ENCODE measurements around the gene POLN. TPM values are rescaled to one million over a fixed set of nuclear protein-coding genes. Genes with fewer than 3 reads are reported as not detected.

The POLN gene
- total RNA-seq, 1 experiment from 2014 or later = 0.26 TPM

- no peak for TF ChIP-seq EZH2phosphoT487 (IDR thresholded peaks at IDR 0.05; ENCODE audit: borderline replicate concordance, low read length)
- no peak for TF ChIP-seq EZH2 (IDR thresholded peaks at IDR 0.05; ENCODE audit: low read length, unreplicated experiment)
- TF ChIP-seq, protein P1, sequence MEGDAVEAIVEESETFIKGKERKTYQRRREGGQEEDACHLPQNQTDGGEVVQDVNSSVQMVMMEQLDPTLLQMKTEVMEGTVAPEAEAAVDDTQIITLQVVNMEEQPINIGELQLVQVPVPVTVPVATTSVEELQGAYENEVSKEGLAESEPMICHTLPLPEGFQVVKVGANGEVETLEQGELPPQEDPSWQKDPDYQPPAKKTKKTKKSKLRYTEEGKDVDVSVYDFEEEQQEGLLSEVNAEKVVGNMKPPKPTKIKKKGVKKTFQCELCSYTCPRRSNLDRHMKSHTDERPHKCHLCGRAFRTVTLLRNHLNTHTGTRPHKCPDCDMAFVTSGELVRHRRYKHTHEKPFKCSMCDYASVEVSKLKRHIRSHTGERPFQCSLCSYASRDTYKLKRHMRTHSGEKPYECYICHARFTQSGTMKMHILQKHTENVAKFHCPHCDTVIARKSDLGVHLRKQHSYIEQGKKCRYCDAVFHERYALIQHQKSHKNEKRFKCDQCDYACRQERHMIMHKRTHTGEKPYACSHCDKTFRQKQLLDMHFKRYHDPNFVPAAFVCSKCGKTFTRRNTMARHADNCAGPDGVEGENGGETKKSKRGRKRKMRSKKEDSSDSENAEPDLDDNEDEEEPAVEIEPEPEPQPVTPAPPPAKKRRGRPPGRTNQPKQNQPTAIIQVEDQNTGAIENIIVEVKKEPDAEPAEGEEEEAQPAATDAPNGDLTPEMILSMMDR (conservative IDR thresholded peaks at IDR 0.05; ENCODE audit: low read depth, low read length) = no peak
- no TSS peak for BruUV-seq (replicated peaks)
- H3K9me2 ChIP-seq (replicated peaks; ENCODE audit: low read length) = no peaks in the 10 kb centered on the region
- H4K20me1 ChIP-seq (ENCODE audit: low read length) = no peaks in the 10 kb centered on the region
- ChIA-PET CTCF (no interaction called here), POLR2A (ENCODE audit: unreplicated experiment) (no interaction called here)
- no peak overlapping the region for H2AFZ ChIP-seq (ENCODE audit: low read length)
- no peaks in the 10 kb centered on the region for H3F3A ChIP-seq (ENCODE audit: low read length, unreplicated experiment)
- H3K4me1 ChIP-seq (ENCODE audit: insufficient read depth, low read length) = peaks cover under 1% of the 10 kb centered on the region; the same call in 1 of the 2 replicates
- no peak overlapping the region for H3K27ac ChIP-seq (ENCODE audit: low read length)
- H3K9me3 ChIP-seq (ENCODE audit: low read length) = no peaks in the 10 kb centered on the region
- H3K4me2 ChIP-seq (ENCODE audit: low read length) = no peak overlapping the region
- intact Hi-C loops (cut with micrococcal nuclease) = no loop called here
- no peak overlapping the region for H3K9ac ChIP-seq (ENCODE audit: low read length)
- H3K4me3 ChIP-seq (ENCODE audit: low read length) = no peak overlapping the region
- H3K79me2 ChIP-seq (ENCODE audit: low read length) = no peaks in the 10 kb centered on the region
- no peaks in the 10 kb centered on the region for H3K36me3 ChIP-seq (ENCODE audit: low read depth, low read length)
- ATAC-seq (no peak), DNase-seq (no peak)
- no peaks in the 10 kb centered on the region for H3K27me3 ChIP-seq (ENCODE audit: low read length)
Observed at GRCh38 chr4:2090642-2091041, 151.3 kb downstream of the POLN start.

- DNase-seq (no peak), ATAC-seq (no peak)
- H4K20me1 ChIP-seq (ENCODE audit: low read length) = no peaks in the 10 kb centered on the region
- TF ChIP-seq, protein P1 (conservative IDR thresholded peaks at IDR 0.05; ENCODE audit: low read depth, low read length) = no peak
- TF ChIP-seq EZH2 (IDR thresholded peaks at IDR 0.05; ENCODE audit: low read length, unreplicated experiment) = no peak
- no peak for TF ChIP-seq EZH2phosphoT487 (IDR thresholded peaks at IDR 0.05; ENCODE audit: borderline replicate concordance, low read length)
- no peaks in the 10 kb centered on the region for H3K27me3 ChIP-seq (ENCODE audit: low read length)
- H3K9me2 ChIP-seq (replicated peaks; ENCODE audit: low read length) = no peaks in the 10 kb centered on the region
- ChIA-PET POLR2A (ENCODE audit: unreplicated experiment) (no interaction called here), CTCF (no interaction called here)
- H3K27ac ChIP-seq (ENCODE audit: low read length) = no peak overlapping the region
- no TSS peak for BruUV-seq (replicated peaks)
- no peaks in the 10 kb centered on the region for H3F3A ChIP-seq (ENCODE audit: low read length, unreplicated experiment)
- H3K4me2 ChIP-seq (ENCODE audit: low read length) = no peak overlapping the region
- H3K9ac ChIP-seq (ENCODE audit: low read length) = no peak overlapping the region
- H3K79me2 ChIP-seq (ENCODE audit: low read length) = no peaks in the 10 kb centered on the region
- H3K36me3 ChIP-seq (ENCODE audit: low read depth, low read length) = no peaks in the 10 kb centered on the region
- no peaks in the 10 kb centered on the region for H3K9me3 ChIP-seq (ENCODE audit: low read length)
- no peak overlapping the region for H3K4me3 ChIP-seq (ENCODE audit: low read length)
- no peak overlapping the region for H2AFZ ChIP-seq (ENCODE audit: low read length)
- intact Hi-C loops (cut with micrococcal nuclease) = no loop called here
- H3K4me1 ChIP-seq (ENCODE audit: insufficient read depth, low read length) = peaks cover 4% of the 10 kb centered on the region
Observed at GRCh38 chr4:2089222-2089621, 152.7 kb downstream of the POLN start.

- no peaks in the 10 kb centered on the region for H4K20me1 ChIP-seq (ENCODE audit: low read length)
- no peaks in the 10 kb centered on the region for H3K79me2 ChIP-seq (ENCODE audit: low read length)
- CTCF ChIA-PET = no interaction called here
- no peak overlapping the region for H3K27ac ChIP-seq (ENCODE audit: low read length)
- H3K27me3 ChIP-seq (ENCODE audit: low read length) = no peaks in the 10 kb centered on the region
- peak; percentile 3 for DNase-seq
- no TSS peak for BruUV-seq (replicated peaks)
- H3K9ac ChIP-seq (ENCODE audit: low read length) = no peak overlapping the region
- no peaks in the 10 kb centered on the region for H3F3A ChIP-seq (ENCODE audit: low read length, unreplicated experiment)
- no peaks in the 10 kb centered on the region for H3K36me3 ChIP-seq (ENCODE audit: low read depth, low read length)
- no peak overlapping the region for H3K4me2 ChIP-seq (ENCODE audit: low read length)
- POLR2A ChIA-PET (ENCODE audit: unreplicated experiment) = no interaction called here
- no peaks in the 10 kb centered on the region for H3K9me2 ChIP-seq (replicated peaks; ENCODE audit: low read length)
- no peak overlapping the region for H3K4me3 ChIP-seq (ENCODE audit: low read length)
- H2AFZ ChIP-seq (ENCODE audit: low read length) = no peak overlapping the region
- ATAC-seq = no peak
- peaks cover 4% of the 10 kb centered on the region for H3K4me1 ChIP-seq (ENCODE audit: insufficient read depth, low read length)
- TF ChIP-seq EZH2phosphoT487 (IDR thresholded peaks at IDR 0.05; ENCODE audit: borderline replicate concordance, low read length) (no peak), EZH2 (IDR thresholded peaks at IDR 0.05; ENCODE audit: low read length, unreplicated experiment) (no peak)
- TF ChIP-seq, protein P1 (conservative IDR thresholded peaks at IDR 0.05; ENCODE audit: low read depth, low read length) = no peak
- H3K9me3 ChIP-seq (ENCODE audit: low read length) = no peaks in the 10 kb centered on the region
- intact Hi-C loops (cut with micrococcal nuclease) = no loop called here
Observed at GRCh38 chr4:2087170-2087569, 154.8 kb downstream of the POLN start.

Measured in PC-3 (cell line).